HS-27A (cell line): ENCODE results near the gene SET.
A peak's percentile ranks its signal among the peaks of the same experiment; 100 is the strongest.
"Not testable (repeated sequence)": the region's sequence is repeated elsewhere in the genome, so short reads cannot be mapped to it uniquely, and the experiment has no call there.

Experiments
- DNase-seq: peaks from one replicate; pipeline ENCODE4 v3.0.0-alpha.2; 2012; ENCODE audit warnings: low read depth, missing footprints

The SET gene

DNA sequence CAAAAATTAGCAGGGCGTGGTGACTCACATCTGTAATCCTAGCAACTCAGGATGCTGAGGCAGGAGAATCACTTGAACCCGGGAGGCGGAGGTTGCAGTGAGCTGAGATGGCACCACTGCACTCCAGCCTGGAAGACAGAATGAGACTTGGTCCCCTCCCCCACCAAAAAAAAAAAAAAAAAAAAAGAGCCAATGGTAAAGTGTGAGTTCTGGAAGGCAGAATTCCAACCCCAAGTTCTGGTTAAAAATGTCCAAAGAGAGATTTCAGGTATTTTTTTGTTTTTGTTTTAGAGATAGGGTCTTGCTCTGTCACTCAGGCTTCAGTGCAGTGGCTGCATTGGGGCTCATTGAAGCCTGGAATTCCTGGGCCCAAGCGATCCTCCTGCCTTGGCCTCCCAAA is 1.6 kb upstream of the SET start:
- DNase-seq, result no peak

DNA sequence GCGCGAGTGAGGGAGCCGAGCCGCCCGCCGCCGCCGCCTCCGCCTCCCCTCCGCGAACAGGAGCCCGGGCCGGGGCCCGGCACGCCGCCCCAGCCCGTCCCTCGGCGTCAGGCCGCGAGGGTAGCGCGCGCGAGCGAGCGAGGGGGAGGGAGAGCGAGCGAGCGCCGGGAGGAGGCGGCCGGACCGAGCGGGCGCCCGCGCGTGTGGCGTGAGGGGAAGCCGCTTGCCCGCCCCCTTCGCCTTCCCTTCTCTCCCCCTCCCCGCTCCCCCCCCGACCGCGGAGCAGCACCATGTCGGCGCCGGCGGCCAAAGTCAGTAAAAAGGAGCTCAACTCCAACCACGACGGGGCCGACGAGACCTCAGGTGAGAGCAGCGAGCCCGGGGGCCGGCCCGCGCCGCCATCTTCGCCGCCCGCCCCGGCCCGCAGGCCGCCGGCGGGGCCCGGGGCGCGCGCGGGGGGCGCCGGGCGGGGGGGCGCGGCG is 312 bp downstream of the SET start:
- DNase-seq, result no peak

DNA sequence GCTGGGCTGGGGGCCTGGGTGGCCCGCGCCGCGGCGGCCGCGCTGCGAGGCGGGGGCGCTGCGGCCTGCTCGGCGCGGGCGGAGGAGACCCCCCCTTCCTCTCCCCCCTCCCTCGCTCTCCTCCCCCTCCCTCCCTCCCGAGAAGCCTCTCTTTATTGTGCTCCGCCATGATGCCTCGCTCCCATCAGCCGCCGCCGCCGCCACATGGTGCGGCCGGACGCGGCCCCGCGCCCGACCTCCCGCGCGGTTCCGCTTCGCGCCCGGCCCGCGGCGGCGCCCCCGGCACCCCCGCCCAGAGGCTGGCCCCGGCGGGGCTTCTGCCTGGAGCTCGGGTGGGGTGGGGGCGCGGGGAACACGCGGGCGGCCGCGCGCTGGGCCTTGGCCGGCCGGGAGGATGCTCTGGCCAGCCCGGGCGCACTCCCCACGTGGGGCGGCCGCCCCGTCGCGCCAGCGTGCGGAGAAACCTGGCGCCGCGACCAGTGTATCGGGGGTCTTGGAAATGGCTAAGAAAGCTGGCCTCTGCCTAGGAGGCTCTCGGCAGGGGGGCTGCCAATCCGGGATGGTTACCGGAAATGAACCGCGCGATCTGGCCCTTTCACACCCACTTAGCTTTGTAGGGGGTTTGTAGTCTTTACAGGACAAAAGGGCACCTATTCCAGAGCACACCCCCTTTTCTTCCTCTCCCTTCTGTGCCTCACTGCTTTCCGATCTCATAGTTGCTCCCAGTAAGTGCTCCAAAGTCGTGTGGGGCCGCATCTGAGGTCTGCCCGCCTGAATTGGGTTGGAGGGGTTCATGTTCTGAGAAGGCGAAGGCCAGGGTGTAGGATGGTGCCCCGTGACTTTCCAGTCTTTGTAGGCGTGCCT is 1.0 kb downstream of the SET start:
- DNase-seq, result no peak

DNA sequence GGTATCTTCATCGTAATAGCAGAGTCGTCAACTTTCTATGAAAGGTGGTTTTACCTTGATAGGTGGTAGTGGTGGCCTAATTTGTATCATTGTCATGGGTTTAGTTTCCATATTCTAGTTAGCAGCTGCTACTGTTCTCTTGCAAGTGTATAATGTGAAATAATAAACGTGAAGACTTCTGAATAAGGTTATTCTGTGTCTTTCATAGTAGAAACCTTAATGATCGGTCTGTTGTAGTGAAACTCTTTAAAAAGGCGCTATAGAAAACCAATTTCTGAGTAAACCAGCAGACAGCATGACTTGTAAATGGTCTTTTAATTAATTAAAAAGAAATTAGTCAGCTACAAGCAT is 1.6 kb downstream of the SET start:
- no peak for DNase-seq

DNA sequence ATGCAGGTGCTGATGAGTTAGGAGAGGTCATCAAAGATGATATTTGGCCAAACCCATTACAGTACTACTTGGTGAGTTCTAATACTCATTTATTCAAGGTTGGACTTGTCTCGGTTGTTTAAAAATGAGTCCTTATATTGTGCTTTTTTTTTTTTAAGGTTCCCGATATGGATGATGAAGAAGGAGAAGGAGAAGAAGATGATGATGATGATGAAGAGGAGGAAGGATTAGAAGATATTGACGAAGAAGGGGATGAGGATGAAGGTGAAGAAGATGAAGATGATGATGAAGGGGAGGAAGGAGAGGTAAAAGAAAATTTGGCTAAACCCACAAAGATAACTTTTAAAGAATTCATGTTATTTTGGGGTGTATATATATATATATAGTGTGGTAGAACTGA is 4.7 kb downstream of the SET start:
- not testable (repeated sequence) for DNase-seq

DNA sequence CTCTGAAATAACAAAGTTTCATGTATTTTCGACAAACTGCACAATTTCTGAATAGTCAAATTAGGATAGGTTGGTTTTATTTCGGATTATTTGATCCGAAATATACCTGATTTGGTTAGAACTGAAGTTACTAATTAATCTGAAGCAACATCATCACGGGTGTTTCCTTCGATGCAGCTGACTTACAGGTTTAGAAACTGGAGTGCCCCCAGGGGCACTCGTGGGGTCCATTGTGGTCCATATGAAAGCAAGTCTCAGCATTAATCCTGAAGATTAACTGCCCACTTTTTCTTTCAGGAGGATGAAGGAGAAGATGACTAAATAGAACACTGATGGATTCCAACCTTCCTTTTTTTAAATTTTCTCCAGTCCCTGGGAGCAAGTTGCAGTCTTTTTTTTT is 5.3 kb downstream of the SET start:
- no peak for DNase-seq

DNA sequence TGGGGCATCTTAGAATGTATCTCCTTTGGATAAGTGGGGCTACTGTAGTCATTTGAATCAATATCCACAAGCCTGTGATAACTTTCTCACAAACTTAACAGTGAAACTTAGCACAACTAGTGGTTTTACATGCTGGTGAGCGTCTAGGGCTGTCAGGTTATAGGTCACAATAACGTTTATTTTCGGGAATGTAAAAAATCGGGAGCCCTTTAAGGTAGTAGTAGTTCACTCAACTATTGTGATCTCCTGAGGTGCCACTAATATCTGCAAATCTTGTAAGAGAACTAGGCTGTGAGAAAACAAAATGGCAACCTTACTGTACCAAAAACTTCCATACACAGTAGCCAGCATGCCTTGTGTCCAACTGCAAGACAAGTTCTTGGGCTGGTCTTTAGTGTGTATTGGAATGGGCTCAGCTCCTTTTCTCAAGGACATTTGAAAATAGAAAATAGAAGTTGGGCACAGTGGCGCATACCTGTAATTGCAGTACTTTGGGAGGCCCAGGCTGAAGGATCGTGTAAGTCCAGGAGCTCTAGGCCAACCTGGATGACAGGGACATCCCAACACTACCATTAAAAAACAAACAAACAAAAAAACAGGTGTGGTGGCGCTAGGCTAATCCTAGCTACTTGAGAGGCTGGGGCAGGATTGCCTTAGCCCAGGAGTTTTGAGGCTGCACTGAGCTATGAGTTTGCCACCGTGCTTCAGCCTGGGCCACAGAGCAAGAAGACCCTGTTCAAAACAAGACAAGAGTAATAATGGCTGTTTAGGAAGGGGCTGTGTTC is 8.1 kb downstream of the SET start:
- no peak for DNase-seq

DNA sequence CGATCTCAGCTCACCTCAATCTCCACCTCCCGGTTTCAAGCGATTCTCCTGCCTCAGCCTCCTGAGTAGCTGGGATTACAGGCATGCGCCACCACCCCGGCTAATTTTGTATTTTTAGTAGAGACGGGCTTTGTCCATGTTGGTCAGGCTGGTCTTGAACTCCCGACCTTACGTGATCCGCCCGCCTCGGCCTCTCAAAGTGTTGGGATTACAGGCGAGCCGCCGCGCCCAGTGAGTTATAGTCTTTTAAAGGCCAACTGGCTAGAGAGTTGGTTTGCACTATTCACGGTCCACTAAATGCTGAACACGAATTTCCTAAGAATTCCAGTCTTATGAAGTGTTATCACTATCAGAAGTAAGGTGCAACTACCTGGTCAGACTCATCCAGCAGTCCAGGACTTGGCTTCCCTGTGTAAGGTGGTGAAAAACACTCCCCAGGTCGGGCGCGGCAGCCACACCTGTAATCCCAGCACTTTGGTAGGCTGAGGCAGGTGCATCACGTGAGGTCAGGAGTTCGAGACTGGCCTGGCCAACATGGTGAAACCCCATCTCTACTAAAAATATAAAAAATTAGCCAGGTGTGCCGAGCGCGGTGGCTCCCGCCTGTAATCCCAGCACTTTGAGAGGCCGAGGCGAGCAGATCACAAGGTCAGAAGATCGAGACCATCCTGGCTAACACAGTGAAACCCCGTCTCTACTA is 10.2 kb downstream of the SET start:
- DNase-seq, result not testable (repeated sequence)

DNA sequence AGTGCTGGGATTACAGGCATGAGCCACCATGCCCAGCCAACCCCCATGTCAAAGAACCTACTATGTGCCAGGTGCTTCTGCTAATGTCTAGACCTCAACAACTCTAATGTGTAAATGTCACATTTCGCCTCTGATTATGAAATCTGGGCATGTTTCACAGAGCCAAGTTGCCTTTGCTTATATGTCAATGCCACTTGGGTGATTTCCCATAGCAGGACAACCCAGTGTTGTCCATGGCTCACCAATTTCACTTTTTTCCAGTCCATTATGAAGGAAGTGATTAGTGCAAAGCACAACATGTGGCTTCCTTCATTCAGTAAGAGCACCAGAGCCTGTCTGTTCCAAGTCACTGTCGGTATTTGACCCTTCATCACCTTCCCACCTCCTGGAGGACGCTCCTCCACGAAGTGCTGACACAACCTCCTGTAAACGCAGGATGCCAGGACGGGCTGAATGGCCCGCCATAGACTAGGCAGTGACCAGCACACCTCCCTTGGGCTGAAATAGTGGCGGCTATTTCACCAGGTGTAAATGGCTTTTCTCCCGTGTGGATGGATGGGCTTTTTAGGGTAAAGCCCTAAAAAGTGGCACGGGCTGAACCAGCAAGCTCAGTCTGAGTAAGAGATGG is 12.3 kb downstream of the SET start:
- DNase-seq, result no peak

DNA sequence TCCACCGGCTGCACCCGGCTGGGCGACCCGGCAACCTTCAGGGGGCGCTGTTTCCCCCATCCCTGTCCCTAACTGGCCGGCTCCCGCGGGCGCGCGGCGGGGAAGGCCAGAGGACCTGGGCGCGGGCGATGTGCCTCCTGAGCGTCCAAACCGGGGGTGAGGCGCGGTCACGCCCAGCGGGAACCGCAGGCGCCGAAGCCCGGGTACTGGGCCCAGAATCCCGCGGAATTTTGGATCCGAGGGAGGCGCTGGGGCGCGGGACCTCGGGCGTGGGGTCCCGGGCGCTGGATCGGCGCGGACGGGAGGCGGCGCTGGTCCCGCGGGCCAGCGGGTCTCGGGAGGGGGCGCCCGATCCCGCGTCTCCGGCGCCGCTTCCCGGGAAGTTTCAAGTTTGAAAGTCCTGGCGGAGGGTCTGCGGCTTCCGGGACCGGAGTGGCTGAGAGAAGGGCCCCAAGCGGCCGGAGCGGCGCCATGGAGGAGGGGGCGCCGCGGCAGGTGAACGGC is 13.5 kb downstream of the SET start, which contains the start of gene PKN3:
PKN3 (plus strand) TSS at position 59 of the 504 bp plus-strand sequence; CDS start at position 472, 413 bp downstream.
- DNase-seq, result peak; percentile 71

DNA sequence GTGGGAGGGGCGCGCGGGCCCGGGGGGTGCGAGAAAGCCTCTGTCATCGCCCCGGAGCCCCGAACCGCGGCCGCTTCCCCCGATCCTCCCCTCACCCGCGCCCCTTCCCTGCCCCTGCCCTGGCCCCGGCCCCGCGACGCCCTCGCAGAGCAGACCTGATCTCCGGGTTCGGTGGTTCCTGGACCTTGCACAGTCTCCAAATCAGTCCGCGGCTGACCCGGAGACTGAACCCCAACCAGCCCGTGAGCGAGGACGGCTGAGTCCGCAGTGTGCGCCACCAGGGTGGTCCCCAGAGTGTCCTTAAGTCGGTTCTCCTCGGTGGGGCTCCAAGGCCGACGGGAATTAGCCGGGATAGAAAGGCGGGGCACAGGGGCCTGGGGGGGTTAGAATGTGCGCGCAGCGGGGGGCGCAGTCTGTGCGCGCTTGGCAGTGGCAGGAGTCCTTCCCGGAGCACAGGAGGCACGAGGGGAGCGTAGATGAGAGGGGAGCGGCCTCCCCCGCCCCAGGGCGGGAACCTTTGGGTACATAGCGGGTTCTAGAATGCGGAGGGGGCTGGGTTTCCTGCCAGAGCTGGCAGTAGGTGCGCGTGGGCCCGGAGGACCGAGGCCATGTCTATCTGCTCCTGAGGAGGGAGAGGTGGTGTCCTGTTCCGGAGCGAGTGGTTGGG is 14.1 kb downstream of the SET start:
- no peak for DNase-seq

DNA sequence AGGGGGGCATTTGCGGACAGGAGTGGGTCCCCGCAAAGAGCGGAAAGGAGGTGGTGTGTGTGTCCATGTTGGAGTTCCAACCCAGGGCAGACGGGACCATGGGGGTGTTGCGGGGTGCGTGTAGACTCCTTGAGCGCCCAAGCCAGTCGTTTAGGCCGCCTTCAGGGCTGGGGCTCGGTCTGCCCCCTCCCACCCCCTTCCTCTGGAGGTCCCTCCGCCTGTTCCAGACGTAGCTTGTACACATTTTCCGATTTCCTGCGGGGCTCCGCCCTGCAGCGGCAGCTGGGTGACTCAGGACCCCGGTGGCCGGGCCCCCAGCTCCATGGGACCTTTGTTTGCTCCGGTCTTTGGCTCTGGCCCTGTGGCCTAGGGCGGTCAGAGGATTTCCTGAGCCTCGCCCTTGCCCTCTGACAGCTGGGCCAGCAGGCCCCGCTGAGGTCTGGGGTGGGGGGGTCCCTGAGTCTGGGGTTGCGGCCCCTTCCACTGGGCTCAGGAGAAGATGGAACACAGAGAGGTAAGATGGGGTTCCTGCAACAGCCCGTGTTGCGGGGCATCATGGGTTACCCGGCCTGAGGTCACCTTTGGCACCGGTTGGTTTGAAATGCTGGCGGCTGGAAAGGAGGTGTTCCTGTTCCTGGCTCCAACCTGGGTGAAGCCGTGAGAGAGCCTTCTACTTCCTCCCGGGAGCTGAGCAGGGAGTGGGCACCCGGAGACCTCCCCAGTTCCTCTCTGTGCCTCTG is 14.8 kb downstream of the SET start:
- DNase-seq, result no peak

DNA sequence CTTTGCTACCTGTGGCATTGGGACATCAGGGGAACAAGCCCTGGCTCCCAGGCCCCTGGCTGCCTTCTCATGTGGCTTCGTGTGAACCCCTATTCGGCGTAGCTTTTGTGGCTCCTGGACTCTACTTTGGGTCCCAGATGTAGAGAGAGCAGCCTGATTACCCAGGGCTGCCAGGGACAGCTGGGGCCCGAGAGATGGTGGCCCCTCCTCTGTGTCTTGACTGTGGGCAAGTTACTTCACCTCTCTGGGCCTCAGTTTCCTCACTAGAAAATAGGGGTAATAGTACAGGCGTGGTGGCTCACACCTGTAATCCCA is 15.3 kb downstream of the SET start:
- no peak for DNase-seq

DNA sequence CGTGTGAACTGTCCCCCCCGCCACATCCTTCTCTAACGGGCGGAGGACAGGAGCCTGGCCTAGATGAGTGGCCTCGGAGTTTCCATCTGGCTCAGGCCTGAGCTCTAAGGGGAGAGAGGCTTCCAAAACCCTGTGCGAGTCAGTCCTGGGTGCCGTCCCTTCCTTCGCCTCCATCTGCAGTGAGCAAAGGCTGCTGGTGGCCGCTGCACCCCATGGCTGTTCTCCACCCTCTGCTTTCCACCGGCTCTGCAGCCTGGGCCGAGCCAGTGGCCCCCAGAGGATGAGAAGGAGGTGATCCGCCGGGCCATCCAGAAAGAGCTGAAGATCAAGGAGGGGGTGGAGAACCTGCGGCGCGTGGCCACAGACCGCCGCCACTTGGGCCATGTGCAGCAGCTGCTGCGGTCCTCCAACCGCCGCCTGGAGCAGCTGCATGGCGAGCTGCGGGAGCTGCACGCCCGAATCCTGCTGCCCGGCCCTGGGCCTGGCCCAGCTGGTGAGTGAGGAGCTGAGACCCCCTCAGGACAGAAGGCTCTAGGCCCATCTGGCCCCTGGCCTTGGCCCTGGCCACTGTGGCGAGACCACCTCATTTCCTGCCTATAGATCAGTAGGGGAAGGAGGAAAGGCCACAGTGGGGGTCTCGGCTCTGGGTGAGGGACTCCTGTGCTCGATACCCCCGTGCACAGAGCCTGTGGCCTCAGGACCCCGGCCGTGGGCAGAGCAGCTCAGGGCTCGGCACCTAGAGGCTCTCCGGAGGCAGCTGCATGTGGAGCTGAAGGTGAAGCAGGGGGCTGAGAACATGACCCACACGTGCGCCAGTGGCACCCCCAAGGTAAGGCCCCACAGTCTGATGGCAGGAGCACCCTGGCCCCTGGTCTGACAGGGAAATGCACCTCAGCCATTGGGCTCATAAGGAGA is 16.3 kb downstream of the SET start:
- no peak for DNase-seq

DNA sequence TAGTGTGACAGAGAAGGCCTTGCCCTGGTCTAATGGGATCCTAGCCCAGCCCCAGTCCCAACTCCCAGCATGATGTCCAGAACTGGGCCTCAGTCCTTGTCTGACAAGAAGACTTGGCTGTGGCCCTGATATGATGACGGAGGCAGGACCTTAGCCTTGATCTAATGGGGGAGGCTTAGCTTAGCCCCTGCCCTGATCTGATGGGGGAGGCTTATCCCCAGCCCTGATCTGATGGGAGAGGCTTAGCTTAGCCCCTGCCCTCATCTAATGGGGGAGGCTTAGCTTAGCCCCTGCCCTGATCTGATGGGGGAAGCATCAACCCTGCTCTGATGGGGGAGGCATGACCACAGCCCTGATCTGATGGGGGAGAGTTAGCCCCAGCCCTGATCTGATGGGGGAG is 17.0 kb downstream of the SET start:
- no peak for DNase-seq

DNA sequence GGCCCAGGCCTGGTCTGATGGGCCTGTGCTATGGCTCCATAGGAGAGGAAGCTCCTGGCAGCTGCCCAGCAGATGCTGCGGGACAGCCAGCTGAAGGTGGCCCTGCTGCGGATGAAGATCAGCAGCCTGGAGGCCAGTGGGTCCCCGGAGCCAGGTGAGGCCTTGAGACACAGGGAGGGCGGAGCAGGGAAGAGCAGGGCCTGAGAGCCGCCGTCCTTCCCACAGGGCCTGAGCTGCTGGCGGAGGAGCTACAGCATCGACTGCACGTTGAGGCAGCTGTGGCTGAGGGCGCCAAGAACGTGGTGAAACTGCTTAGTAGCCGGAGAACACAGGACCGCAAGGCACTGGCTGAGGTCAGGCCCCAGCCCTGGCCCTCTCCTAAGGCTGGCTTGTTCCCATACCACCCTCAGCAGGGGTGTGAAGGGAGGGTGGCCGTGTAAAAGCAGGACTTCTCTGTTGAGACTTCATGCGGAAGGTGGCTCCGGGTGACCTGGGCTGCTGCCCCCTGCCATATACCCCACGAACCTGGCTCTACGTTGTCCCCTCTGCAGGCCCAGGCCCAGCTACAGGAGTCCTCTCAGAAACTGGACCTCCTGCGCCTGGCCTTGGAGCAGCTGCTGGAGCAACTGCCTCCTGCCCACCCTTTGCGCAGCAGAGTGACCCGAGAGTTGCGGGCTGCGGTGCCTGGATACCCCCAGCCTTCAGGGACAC is 17.8 kb downstream of the SET start:
- DNase-seq, result no peak

DNA sequence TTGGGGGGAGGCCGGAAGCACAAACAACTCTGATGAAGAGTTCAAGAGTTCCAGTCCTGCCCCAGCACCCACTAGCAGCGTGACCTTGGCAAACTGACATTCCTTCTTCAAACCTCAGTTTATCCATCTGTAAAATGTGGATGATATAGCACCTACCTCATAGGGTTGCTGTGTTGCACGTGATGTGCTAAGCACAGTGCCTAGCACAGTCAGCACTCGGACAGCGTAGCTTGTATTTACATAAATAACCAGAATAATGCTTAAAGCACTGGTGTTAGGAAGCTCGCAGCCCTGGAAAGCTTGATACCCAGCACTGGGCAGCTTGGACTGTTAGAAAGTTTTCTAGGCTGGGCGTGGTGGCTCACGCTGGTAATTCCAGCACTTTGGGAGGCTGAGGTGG is 18.4 kb downstream of the SET start:
- DNase-seq, result no peak

DNA sequence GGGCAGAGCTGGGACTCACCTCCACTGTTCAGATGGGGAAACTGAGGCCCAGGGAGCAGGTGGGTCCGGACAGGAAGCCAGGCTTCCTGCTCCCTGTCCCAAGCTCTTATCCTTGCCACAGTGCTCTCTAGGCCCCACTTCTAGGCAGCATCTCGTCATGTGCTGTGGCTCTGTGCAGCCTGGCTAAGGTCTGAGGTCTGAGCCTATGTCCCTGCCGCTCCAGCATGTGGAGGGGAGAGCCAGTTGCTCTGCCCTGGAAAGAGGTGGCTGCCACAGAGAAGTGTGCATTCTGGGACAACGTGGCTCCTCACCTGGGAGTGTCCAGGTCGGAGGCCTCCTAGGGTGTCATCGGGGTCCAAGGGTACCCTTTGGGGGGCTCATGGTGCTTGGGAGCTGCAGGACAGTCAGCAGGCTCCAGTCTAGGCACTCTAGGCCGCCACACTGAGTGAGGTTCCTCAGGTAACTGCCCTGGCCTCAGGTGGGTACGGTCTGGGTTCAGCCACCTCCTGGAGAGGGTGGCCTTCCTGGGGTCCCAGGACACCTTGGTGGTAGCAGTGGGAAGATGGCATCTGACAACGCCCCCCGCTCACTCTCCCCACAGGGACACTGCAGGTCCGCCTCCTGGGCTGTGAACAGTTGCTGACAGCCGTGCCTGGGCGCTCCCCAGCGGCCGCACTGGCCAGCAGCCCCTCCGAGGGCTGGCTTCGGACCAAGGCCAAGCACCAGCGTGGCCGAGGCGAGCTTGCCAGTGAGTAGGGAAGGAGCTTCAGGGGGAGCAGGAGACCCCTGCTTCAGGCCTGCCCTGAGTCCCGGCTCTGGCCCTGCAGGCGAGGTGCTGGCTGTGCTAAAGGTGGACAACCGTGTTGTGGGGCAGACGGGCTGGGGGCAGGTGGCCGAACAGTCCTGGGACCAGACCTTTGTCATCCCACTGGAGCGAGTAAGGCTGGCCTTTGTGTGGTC is 23.7 kb downstream of the SET start:
- DNase-seq, result no peak
